Peyer's patch (tissue), 4 donors: Measurements from ENCODE around the gene ARRDC4.

Source experiments
- POLR2A ChIP-seq, 2 donors: fragments of 450-650 bp; IDR thresholded peaks; one replicate each; pipeline ENCODE4 v1.5.1; 2017; ENCODE audit warnings: antibody characterized with exemption in 2 of 2, mild to moderate bottlenecking in 2 of 2, moderate library complexity in 2 of 2
- TF ChIP-seq, protein P1 (sequence below), 6 experiments: fragments of 450-650 bp in 4 of 6; fragments of 200-600 bp in 2 of 6; sonication (generic) in 1 of 6; IDR thresholded peaks; one replicate each; pipeline ENCODE4 v1.5.1; 2017 to 2019; ENCODE audit warnings: antibody characterized with exemption in 6 of 6, mild to moderate bottlenecking in 3 of 6, moderate library complexity in 1 of 6

DNA sequence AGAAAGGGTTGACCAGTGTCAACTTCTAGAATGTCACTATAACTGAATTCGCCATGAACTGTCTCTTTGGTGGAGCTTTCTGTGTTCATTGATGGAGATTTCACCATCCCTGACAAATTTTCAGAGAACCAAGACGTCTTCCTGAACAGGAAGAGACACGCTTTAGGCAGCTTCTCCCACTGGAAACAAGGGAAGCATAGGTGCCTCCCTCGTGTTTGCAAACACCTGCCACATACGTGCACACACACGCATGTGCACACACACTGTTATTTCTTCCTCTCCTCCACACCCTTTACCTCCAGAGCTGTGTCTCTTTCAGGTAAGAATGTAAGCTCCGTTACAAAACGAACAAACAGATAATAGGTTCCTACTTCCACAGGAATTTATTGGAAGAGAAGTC lies 15.6 kb downstream of the ARRDC4 start:
- no peak for TF ChIP-seq POLR2A (IDR thresholded peaks at IDR 0.05)
- TF ChIP-seq, protein P1, sequence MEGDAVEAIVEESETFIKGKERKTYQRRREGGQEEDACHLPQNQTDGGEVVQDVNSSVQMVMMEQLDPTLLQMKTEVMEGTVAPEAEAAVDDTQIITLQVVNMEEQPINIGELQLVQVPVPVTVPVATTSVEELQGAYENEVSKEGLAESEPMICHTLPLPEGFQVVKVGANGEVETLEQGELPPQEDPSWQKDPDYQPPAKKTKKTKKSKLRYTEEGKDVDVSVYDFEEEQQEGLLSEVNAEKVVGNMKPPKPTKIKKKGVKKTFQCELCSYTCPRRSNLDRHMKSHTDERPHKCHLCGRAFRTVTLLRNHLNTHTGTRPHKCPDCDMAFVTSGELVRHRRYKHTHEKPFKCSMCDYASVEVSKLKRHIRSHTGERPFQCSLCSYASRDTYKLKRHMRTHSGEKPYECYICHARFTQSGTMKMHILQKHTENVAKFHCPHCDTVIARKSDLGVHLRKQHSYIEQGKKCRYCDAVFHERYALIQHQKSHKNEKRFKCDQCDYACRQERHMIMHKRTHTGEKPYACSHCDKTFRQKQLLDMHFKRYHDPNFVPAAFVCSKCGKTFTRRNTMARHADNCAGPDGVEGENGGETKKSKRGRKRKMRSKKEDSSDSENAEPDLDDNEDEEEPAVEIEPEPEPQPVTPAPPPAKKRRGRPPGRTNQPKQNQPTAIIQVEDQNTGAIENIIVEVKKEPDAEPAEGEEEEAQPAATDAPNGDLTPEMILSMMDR (IDR thresholded peaks at IDR 0.05) = no peak
